Esophagus (tissue), 2 donors: ENCODE measurements around the gene C20orf96. TPM values are rescaled to one million over a fixed set of nuclear protein-coding genes. Genes with fewer than 3 reads are reported as not detected.

Experiments used
- H3K27ac ChIP-seq, 2 donors: one replicate each; pipeline ENCODE4 v1.5.1; 2013; ENCODE audit warnings: low read depth in 2 of 2, mild to moderate bottlenecking in 2 of 2, inconsistent platforms in 1 of 2, low read length in 1 of 2, moderate library complexity in 1 of 2
- H3K27me3 ChIP-seq, 2 donors: one replicate each; pipeline ENCODE4 v1.6.1; 2013; ENCODE audit warnings: low read length in 2 of 2, control low read depth in 1 of 2, mild to moderate bottlenecking in 1 of 2; ENCODE audit not compliant: insufficient read depth in 2 of 2, control insufficient read depth in 1 of 2
- H3K36me3 ChIP-seq, 2 donors: one replicate each; pipeline ENCODE4 v1.6.1; 2013; ENCODE audit warnings: low read length in 1 of 2; ENCODE audit not compliant: control insufficient read depth in 2 of 2, insufficient read depth in 2 of 2
- H3K4me1 ChIP-seq, 2 donors: one replicate each; pipeline ENCODE4 v1.6.1; 2013; ENCODE audit warnings: low read length in 1 of 2; ENCODE audit not compliant: control insufficient read depth in 2 of 2, insufficient read depth in 2 of 2
- H3K4me3 ChIP-seq, 2 donors: one replicate each; pipeline ENCODE4 v1.5.1; 2013; ENCODE audit warnings: low read length in 2 of 2, mild to moderate bottlenecking in 2 of 2, low read depth in 1 of 2, moderate library complexity in 1 of 2
- H3K9me3 ChIP-seq, 2 donors: one replicate each; pipeline ENCODE4 v1.6.1; 2013; ENCODE audit warnings: mild to moderate bottlenecking in 2 of 2, low read depth in 1 of 2, low read length in 1 of 2, moderate library complexity in 1 of 2; ENCODE audit not compliant: control insufficient read depth in 2 of 2, insufficient read depth in 1 of 2
- WGBS, 2 donors: extraction: QIAGEN DNeasy Blood & Tissue Kit; methylation state at CpG; one replicate each; pipeline ENCODE4 v1.1.7; 2013; 5-methylcytosine and 5-hydroxymethylcytosine counted together
- polyA plus RNA-seq, 2 donors: library from polyadenylated mRNA; stranded (reverse); fragments of 200-250 nt; gene quantifications; one replicate each; pipeline ENCODE4 v1.2.3, GENCODE V29; 2013
- donor health status: healthy with polysubstance abuse.
- donor health status: Bipolar disorder and iron deficiency.

Gene C20orf96
- polyA plus RNA-seq, 2 donors: 1.9 TPM

GRCh38 chr20:286508-286907, 4.0 kb downstream of the C20orf96 start:
- 72 to 78% methylated on average over 2 of the region's 2 CpGs for WGBS, 2 donors
- Histone ChIP-seq H3K27ac (no peak overlapping the region), H3K27me3 (no peaks in the 10 kb centered on the region), H3K36me3 (no peaks in the 10 kb centered on the region), H3K9me3 (no peaks in the 10 kb centered on the region), H3K4me1 (no peaks in the 10 kb centered on the region), H3K4me3 (no peak overlapping the region)

DNA sequence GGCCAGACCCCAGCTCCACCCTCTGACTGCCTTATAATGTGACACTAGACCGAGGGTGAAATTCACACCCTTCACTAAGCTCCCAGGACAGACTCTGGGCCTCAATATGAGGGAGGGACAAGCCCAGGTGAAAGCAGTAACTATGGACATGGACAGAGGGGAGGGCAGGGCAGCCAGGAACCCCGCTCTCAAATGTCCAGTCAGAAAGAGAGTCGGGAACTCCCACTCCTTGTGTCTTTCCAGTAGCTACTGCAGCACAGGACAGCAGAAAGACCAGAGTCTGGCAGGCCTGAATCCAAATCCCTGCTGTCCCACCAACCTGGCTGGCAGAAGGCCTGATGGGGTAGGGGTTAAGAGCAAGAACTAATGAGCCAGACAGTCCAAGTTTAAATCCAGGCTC, 6.4 kb downstream of the C20orf96 start:
- Histone ChIP-seq H3K4me1 (no peaks in the 10 kb centered on the region), H3K27ac (no peak overlapping the region), H3K27me3 (no peaks in the 10 kb centered on the region), H3K36me3 (no peaks in the 10 kb centered on the region), H3K9me3 (no peaks in the 10 kb centered on the region), H3K4me3 (no peak overlapping the region)
- WGBS, 2 donors: 51 to 71% methylated on average over 3 of the region's 3 CpGs

GRCh38 chr20:278607-279571, 11.7 kb downstream of the C20orf96 start:
- Histone ChIP-seq H3K4me3 (no peak overlapping the region), H3K27ac (no peak overlapping the region), H3K36me3 (peaks cover 3 to 5% of the 10 kb centered on the region in 2 donors), H3K27me3 (no peaks in the 10 kb centered on the region), H3K9me3 (no peaks in the 10 kb centered on the region), H3K4me1 (no peaks in the 10 kb centered on the region)
- 72 to 77% methylated on average over 60 to 74 of the region's 88 CpGs for WGBS, 2 donors

DNA sequence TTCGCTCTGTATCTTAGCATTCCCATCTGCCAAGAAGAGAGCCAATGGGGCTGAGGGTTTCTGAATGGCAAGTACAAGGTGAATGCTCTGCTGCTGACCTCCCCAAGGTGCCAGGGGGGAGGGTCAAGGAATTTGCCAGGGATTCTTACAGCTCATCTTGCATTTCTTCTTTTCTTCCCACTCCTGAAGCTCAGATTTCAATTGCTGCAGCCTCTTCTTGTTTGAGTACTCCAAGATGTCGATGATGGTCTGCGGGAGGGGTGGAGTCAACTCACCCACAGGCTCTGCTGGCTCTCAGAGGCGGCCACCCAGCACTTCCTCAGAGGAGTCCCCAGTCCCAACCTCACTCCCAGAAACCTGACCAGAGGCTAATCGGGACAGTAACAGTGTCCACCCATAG, 12.4 kb downstream of the C20orf96 start:
- H3K36me3 ChIP-seq: peaks cover 3 to 5% of the 10 kb centered on the region in 2 donors
- no peak overlapping the region for H3K27ac ChIP-seq
- 91 to 92% methylated on average over 5 of the region's 5 CpGs for WGBS, 2 donors

DNA sequence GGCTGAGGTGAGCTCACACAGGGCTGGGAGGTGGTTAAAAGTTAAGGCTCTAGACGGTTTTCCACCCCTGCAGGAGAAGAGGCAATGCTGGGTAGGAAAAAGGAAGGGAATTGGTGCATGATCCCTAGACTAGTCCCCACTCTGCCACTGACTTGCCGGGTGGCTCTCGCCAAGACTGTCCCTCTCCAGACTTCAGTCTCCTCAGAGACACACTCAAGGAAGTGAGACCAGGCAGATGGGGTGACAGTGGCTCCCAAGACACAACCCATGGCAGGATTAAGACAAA, 13.1 kb downstream of the C20orf96 start:
- H3K27me3 ChIP-seq: no peaks in the 10 kb centered on the region
- WGBS, 2 donors: 38% methylated on average over 2 of the region's 3 CpGs
- H3K27ac ChIP-seq: no peak overlapping the region
- no peaks in the 10 kb centered on the region for H3K4me1 ChIP-seq
- no peak overlapping the region for H3K4me3 ChIP-seq
- no peaks in the 10 kb centered on the region for H3K9me3 ChIP-seq
- peaks cover 3 to 5% of the 10 kb centered on the region in 2 donors for H3K36me3 ChIP-seq

More for the DNA sequence above, 12.4 kb downstream of the C20orf96 start:
- H3K27me3 ChIP-seq: no peaks in the 10 kb centered on the region
- no peaks in the 10 kb centered on the region for H3K4me1 ChIP-seq
- H3K9me3 ChIP-seq: no peaks in the 10 kb centered on the region
- H3K4me3 ChIP-seq: no peak overlapping the region

DNA sequence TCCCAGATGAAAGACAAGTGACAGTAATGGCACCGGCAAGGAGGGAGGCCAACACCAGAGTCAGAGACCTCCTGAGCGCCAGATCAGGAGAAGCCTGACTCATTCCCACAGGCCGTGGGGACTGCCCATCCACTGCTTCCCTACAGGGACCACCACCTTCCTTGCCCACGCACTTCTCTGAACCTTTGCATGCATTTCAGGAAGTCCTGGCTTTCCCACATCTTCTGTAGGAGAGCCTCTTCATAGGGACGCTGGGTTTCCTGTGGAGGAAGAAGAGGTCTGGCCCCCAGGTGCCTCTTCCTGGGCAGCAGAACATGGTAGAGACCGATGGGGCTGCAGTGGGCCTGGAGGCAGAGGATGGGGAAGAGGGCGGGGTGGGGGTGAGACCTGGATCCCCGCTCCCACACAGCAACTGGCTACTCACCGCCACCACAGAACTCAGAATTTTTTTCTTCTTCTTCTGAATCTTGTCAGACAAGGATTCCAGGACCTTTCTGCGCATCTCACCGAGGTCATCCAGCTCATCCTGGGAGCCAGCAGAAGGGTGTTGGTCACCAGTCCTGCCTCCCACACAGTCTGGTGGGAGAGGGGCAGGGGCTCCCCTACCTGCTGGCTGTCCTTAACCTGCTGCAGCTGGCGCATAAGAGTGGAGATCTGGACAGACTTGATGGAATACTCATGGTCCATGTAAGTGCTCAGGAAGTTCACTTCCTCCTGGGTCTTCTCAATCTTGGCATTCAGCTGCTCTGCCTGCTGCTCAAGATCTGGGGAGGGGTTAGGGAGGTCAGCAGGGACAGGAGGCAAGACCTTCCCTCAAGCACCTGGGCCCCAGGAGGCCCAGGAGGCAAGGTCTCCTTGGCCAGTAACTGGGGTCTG, 13.7 kb downstream of the C20orf96 start:
- WGBS, 2 donors: 94% methylated on average over 12 of the region's 12 CpGs
- Histone ChIP-seq H3K9me3 (no peaks in the 10 kb centered on the region), H3K27me3 (no peaks in the 10 kb centered on the region), H3K36me3 (peaks cover 3 to 5% of the 10 kb centered on the region in 2 donors), H3K4me1 (no peaks in the 10 kb centered on the region), H3K27ac (no peak overlapping the region), H3K4me3 (no peak overlapping the region)

DNA sequence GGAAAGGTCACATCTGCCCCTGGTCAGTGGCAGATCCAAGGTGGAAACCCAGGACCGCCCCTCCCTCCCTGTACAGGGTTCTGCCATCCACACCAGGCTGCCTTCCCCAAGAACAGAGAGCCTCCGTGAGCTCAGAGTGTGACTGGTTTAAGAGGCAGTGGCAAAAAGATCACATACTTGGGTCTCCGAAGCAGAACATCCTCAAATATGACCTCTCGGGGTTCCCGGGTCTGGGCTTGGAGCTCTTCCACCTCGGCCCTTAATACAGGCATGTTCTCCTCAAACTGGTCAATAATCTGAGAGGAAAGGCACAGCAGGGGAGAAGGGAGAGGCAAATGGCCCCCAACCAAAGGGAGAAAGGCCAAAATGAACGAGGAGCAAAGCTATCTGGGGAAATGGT, 14.8 kb downstream of the C20orf96 start:
- Histone ChIP-seq H3K27me3 (no peaks in the 10 kb centered on the region), H3K4me1 (no peaks in the 10 kb centered on the region), H3K9me3 (no peaks in the 10 kb centered on the region), H3K4me3 (no peak overlapping the region), H3K36me3 (peaks cover 3 to 5% of the 10 kb centered on the region in 2 donors), H3K27ac (no peak overlapping the region)
- WGBS, 2 donors: 88 to 92% methylated on average over 7 of the region's 7 CpGs

DNA sequence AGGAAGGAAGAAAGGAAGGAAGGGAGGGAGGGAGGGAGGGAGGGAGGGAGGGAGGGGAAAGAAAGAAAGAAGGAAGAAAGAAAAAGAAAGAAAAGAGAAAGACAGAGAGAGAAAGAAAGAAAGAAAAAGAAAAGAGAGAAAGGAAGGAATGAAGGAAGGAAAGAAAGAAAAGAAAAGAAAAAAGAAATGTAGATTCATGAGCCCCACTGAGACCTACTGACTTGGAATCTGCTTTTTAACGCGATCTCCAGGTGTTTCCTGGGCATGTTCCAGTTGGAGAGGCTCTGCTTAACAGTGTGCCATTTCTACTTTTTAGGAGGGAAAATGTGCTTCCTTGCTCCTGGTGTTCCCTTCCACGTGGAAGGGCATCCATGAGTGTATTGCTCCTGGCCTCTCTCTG, 16.7 kb downstream of the C20orf96 start:
- Histone ChIP-seq H3K4me1 (no peaks in the 10 kb centered on the region), H3K27me3 (no peaks in the 10 kb centered on the region), H3K27ac (no peak overlapping the region), H3K36me3 (peaks cover 3 to 5% of the 10 kb centered on the region in 2 donors), H3K9me3 (no peaks in the 10 kb centered on the region), H3K4me3 (no peak overlapping the region)
- 67 to 68% methylated on average over 3 of the region's 3 CpGs for WGBS, 2 donors

DNA sequence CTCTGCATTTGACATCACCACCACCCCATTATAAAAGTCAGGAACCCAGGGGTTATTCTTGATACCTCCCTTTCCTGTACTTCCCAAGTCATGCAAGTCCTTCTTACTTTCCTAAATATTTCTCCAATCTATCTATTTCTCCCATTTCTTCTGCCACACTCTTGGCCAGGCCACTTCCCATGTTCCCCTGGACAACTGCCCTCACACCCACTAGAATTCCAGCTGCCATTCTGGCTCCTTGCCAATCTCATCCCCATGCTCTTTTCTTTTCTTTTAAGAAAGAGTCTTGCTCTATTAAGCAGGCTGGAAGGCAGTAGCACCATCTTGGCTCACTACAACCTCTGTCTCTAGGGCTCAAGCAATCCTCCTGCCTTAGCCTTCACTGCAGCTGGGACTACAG, 17.8 kb downstream of the C20orf96 start:
- Histone ChIP-seq H3K9me3 (no peaks in the 10 kb centered on the region), H3K4me1 (no peaks in the 10 kb centered on the region), H3K36me3 (peaks cover 3 to 5% of the 10 kb centered on the region in 2 donors), H3K27me3 (no peaks in the 10 kb centered on the region), H3K27ac (no peak overlapping the region), H3K4me3 (no peak overlapping the region)
